Measurements from ENCODE around the gene RRP9.

GRCh38 chr3:51980253-51980652 is 38.5 kb upstream of the RRP9 start:
- no peak for TF ChIP-seq CTCF (IDR thresholded peaks at IDR 0.05)
- no peak for TF ChIP-seq POLR2AphosphoS5 (IDR thresholded peaks at IDR 0.05; ENCODE audit: insufficient read depth in 1 of 2, low read depth in 1 of 2)
- TF ChIP-seq POLR2A (IDR thresholded peaks at IDR 0.05), result no peak
